ENCODE data around the gene MAN1A1. TPM values are rescaled to one million over a fixed set of nuclear protein-coding genes. Genes with fewer than 3 reads are reported as not detected.

The MAN1A1 gene
- total and polyA plus RNA-seq, 2 of the 4 experiments (the other 2 are of a cell fraction), result 5.9 to 6.4 TPM

DNA sequence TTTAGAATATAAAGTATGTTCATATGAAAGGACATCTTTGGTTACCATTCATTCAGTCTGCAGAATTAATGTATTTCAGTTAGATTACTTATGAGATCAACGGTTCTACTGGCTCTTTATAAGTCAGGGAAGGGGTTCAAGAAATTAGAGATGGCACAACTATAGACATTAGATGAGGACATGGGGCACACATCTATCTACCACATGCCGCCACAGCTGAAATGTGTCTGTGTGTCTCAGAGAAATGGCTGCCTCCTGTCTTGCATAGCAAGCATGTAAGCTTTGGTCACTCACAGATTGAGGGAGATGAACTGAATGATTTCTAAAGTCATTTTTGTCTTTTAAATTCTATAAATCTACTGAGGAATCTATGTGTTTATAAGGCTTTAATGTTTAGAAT lies 142.2 kb downstream of the MAN1A1 start:
- Histone ChIP-seq H3K4me3 (ENCODE audit: insufficient read depth, low read depth, low read length) (no peak overlapping the region), H3K9ac (ENCODE audit: low read depth, low read length) (no peak overlapping the region), H3K9me1 (ENCODE audit: insufficient read depth, low read length) (no peaks in the 10 kb centered on the region), H2BK20ac (ENCODE audit: low read depth, low read length) (no peak overlapping the region), H2AFZ (replicated peaks; ENCODE audit: low read length, poor library complexity) (no peak overlapping the region), H3K56ac (ENCODE audit: extremely low read depth, insufficient read depth, low read length) (no peak overlapping the region), H2BK120ac (ENCODE audit: low read depth, low read length) (no peak overlapping the region), H3K4ac (ENCODE audit: low read depth, low read length) (no peak overlapping the region), H2AK9ac (replicated peaks; ENCODE audit: low read depth, low read length, poor library complexity) (no peak overlapping the region), H4K20me1 (ENCODE audit: insufficient read depth, low read length) (no peaks in the 10 kb centered on the region), H2BK15ac (ENCODE audit: low read depth, low read length) (no peak overlapping the region), H3K14ac (replicated peaks; ENCODE audit: low read depth, low read length) (no peak overlapping the region), H4K5ac (ENCODE audit: low read depth, low read length) (no peak overlapping the region), H3K9me3 (ENCODE audit: control insufficient read depth, insufficient read depth, low read length) (no peaks in the 10 kb centered on the region), H3K79me1 (ENCODE audit: low read depth in 1 of 2, low read length in 2 of 2) (no peaks in the 10 kb centered on the region), H3K27me3 (ENCODE audit: control insufficient read depth, insufficient read depth, low read length) (no peaks in the 10 kb centered on the region), H3K23ac (ENCODE audit: low read depth, low read length) (0 out of 2 replicates have a peak overlapping the region, but pooled peaks have one; percentile 11), H4K91ac (ENCODE audit: insufficient read depth, low read depth, low read length) (no peak overlapping the region), H3K27ac (ENCODE audit: insufficient read depth, low read length) (no peak overlapping the region), H3K4me1 (ENCODE audit: control insufficient read depth, insufficient read depth, low read length) (peaks cover 3% of the 10 kb centered on the region; the same call in 1 of the 2 replicates), H2BK5ac (ENCODE audit: low read depth, low read length, poor library complexity, severe bottlenecking) (no peak overlapping the region), H4K8ac (ENCODE audit: low read depth in 2 of 2, low read length in 2 of 2) (no peak overlapping the region), H2AK5ac (ENCODE audit: low read depth, low read length) (no peak overlapping the region), H3K18ac (ENCODE audit: low read depth, low read length) (no peak overlapping the region), H3K4me2 (ENCODE audit: low read depth, low read length) (no peak overlapping the region), H3K36me3 (ENCODE audit: control insufficient read depth, insufficient read depth, low read length) (peaks cover 4% of the 10 kb centered on the region; the same call in 1 of the 2 replicates)
- ATAC-seq (ENCODE audit: low read depth) (no peak), DNase-seq (no peak)
- no CpG with 5 or more reads among the region's 2 CpGs for WGBS, 2 experiments (ENCODE audit: extremely low coverage in 2 of 2, insufficient read length in 1 of 2)
- TF ChIP-seq MXI1 (IDR thresholded peaks at IDR 0.05; ENCODE audit: borderline replicate concordance, low read depth, low read length) (no peak), ELK1 (IDR thresholded peaks at IDR 0.05; ENCODE audit: borderline replicate concordance, low read depth, low read length) (no peak), BHLHE40 (IDR thresholded peaks at IDR 0.05; ENCODE audit: low read depth, low read length) (no peak)
- CTCF ChIA-PET, result no interaction called here
- POLR2A ChIA-PET (ENCODE audit: unreplicated experiment), result no interaction called here
- no TSS peak for BruUV-seq (replicated peaks)
- dilution Hi-C loops (cut with HindIII; ENCODE audit: low sequenced_read_pairs, unreplicated experiment), result no loop called here
- in situ Hi-C loops (cut with MboI; ENCODE audit: low sequenced_read_pairs), result no loop called here
- intact Hi-C loops (cut with micrococcal nuclease), result no loop called here
